GM19023 (cell line): ENCODE results near the gene SPOCK1.
A peak's percentile ranks its signal among the peaks of the same experiment; 100 is the strongest.

ENCODE experiments used
- ATAC-seq: cut with Tn5 transposase; IDR thresholded peaks from one replicate; pipeline ENCODE4 v1.9.1; 2021; ENCODE audit warnings: mild to moderate bottlenecking, moderate library complexity; ENCODE audit not compliant: unreplicated experiment

The SPOCK1 gene

GRCh38 chr5:137174196-137174595 is 324.9 kb downstream of the SPOCK1 start:
- ATAC-seq = no peak

GRCh38 chr5:137172258-137172657 is 326.9 kb downstream of the SPOCK1 start:
- no peak for ATAC-seq

- ATAC-seq = no peak
Observed at GRCh38 chr5:137167187-137167586, 331.9 kb downstream of the SPOCK1 start.

GRCh38 chr5:137164961-137165360 is 334.2 kb downstream of the SPOCK1 start:
- ATAC-seq = no peak

GRCh38 chr5:137164536-137164935 is 334.6 kb downstream of the SPOCK1 start:
- ATAC-seq = no peak

- ATAC-seq = no peak
Observed at GRCh38 chr5:137158691-137159090, 340.4 kb downstream of the SPOCK1 start.

- no peak for ATAC-seq
Observed at GRCh38 chr5:137156180-137156579, 342.9 kb downstream of the SPOCK1 start.

- ATAC-seq = no peak
Observed at GRCh38 chr5:137155261-137156000, 343.7 kb downstream of the SPOCK1 start.

- no peak for ATAC-seq
Observed at GRCh38 chr5:137152616-137153015, 346.5 kb downstream of the SPOCK1 start.

- no peak for ATAC-seq
Observed at GRCh38 chr5:137148655-137149054, 350.5 kb downstream of the SPOCK1 start.

GRCh38 chr5:137148159-137148558 is 351.0 kb downstream of the SPOCK1 start:
- no peak for ATAC-seq

GRCh38 chr5:137147346-137147745 is 351.8 kb downstream of the SPOCK1 start:
- ATAC-seq = no peak

- ATAC-seq = no peak
Observed at GRCh38 chr5:137146402-137146890, 352.7 kb downstream of the SPOCK1 start.

- ATAC-seq = no peak
Observed at GRCh38 chr5:137145721-137146120, 353.4 kb downstream of the SPOCK1 start.

- no peak for ATAC-seq
Observed at GRCh38 chr5:137144656-137145055, 354.5 kb downstream of the SPOCK1 start.

GRCh38 chr5:137142764-137143605 is 356.1 kb downstream of the SPOCK1 start:
- ATAC-seq = peak; percentile 71

- peak; percentile 23 for ATAC-seq
Observed at GRCh38 chr5:137142346-137142745, 356.8 kb downstream of the SPOCK1 start.

GRCh38 chr5:137141779-137142178 is 357.3 kb downstream of the SPOCK1 start:
- ATAC-seq = no peak

GRCh38 chr5:137136991-137137632 is 362.0 kb downstream of the SPOCK1 start:
- ATAC-seq = no peak

GRCh38 chr5:137134920-137135532 is 364.1 kb downstream of the SPOCK1 start:
- ATAC-seq = no peak
